GM19372 (cell line): ENCODE data around the gene ARHGAP28.

ENCODE experiments used
- ATAC-seq: cut with Tn5 transposase; IDR thresholded peaks from one replicate; pipeline ENCODE4 v1.9.1; 2021; ENCODE audit warnings: mild to moderate bottlenecking, low read depth, moderate library complexity; ENCODE audit not compliant: unreplicated experiment

The ARHGAP28 gene

GRCh38 chr18:6732952-6733351 is 3.4 kb downstream of the ARHGAP28 start:
- ATAC-seq, result no peak

DNA sequence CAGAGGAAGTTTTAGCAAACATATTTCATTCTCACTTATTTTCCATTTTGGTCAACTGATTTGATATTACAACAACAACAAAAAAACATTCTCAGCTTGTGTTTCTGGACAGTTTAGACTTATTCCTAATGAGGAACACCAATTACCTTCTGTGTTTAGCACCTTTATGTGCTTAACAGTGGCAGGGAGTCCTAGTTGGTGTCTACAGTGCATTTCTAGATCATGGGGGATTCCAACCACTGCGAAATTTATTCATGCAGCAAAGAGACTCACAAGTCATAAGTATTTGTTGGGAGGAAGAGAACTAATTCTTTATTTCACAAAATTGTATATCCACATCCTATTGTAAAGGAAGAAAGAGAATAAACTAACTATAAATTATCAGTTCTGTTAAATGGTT is 4.2 kb downstream of the ARHGAP28 start:
- no peak for ATAC-seq

- no peak for ATAC-seq
These were observed 5.4 kb downstream of the ARHGAP28 start for GRCh38 chr18:6734726-6735430.

GRCh38 chr18:6737833-6738232 is 8.3 kb downstream of the ARHGAP28 start:
- ATAC-seq, result no peak

DNA sequence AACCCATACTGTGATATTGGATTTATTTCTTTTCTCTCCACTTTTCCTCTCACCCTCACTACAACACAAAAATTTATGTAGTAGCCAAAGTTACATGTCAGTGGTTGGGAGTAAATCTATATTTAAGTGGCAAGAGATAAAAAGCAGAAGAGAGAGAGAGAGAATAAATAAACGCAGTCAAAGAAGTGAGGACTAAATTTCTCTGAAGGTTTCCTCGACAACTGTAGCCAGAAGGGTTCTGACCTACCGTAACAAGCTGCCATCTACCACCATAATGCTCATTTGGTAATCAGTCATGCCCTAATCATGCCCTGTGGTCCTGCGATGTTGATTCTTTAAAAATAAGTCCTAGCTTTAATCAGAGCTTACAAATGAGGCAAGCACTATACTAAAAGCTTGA is 9.1 kb downstream of the ARHGAP28 start:
- ATAC-seq, result no peak

- no peak for ATAC-seq
These were observed 11.7 kb downstream of the ARHGAP28 start for GRCh38 chr18:6741232-6741663.

- no peak for ATAC-seq
These were observed 12.3 kb downstream of the ARHGAP28 start for GRCh38 chr18:6741786-6742185.

DNA sequence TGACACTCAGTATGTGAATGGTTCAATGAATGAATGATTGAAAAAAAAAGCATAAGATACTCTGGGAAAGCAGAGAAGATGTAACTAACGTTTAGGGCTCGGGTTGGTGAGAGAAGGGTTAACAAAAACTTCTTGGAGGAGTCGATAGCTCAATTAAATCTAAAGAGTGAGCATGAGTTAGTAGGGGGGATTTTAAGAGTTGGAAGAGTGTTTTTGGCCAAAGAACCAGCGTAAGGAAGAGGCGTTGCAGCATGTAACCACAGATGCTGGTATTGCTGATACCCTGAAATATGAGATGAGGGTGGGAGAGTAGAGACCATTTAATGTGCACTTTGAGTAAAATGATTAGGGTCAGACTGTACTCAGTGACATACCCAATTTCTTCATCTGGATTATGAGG is 14.5 kb downstream of the ARHGAP28 start:
- no peak for ATAC-seq

DNA sequence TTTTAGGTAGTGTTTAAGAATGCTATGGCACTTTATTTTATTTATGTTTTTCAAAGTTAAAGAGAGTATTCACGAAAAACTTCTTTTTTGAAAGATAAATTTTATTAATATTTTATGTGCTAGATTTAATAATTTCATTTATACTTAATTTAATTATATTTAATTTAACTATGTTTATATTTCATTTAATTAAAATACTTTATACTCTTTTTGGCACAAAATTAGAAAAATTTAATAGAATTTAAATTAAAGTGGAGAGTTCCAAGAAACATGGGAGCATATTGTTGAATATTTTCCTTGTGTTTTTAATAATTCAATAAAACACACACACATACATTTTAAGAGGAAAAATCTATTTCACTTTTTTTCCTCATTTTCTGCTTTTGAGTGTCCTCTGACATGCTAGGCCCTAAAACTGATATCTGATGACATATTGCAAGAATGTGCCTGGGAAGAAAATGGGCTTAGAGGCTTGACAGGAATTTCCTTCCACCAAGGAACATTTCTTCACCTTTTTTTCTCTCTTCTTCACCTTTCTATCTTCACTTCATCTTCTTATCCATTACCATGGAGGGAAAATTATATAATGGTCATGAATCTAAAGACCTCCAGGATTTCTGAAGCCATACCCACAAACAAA is 15.4 kb downstream of the ARHGAP28 start:
- no peak for ATAC-seq

GRCh38 chr18:6745504-6746031 is 16.1 kb downstream of the ARHGAP28 start:
- no peak for ATAC-seq

DNA sequence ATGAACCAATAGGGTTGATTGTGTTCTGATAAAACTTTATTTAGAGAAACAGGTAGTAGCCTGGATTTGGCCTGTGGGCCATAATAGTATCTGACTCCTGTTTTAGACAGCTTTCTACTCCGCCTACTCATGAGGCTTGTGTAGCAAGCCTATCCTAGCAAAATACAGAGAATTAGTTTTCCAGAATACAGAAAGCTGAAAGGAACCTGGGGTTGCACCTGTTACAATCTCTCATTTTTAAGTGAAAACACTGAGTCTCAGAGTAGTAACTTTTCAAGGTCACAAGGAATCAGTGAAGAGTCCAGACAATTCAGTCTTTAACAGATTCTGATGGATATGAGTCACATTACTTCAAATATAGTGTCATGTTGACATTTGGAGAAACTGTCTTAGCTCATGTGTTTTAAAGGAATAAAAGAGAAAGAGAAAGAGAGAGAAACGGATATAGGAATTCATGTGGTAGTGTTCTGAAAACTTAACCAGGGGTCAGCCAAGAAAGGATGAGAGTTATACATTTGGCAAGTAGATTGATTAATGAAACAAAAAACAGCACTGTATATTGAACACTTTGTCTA is 17.0 kb downstream of the ARHGAP28 start:
- ATAC-seq, result no peak

GRCh38 chr18:6747646-6748045 is 18.1 kb downstream of the ARHGAP28 start:
- ATAC-seq, result no peak

DNA sequence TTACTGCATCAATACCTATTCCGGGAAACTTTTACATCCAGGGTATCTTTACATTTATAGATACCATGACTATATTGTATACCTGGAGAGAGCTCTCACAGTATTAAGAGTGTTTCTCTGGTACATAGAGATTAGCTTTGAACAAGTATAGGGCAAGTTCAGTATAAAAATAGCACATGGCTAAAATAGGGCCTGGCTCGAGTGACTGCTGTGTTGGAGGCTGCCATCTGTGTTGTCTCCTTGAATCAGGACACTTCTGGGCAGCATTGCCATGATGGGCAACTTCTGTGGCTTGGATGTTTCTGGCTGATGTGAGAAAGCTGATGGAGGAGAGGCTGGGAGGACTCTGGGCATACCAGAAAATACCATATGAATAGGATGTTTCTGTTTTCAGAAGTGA is 18.7 kb downstream of the ARHGAP28 start:
- ATAC-seq, result no peak

GRCh38 chr18:6750411-6750810 is 20.9 kb downstream of the ARHGAP28 start:
- ATAC-seq, result no peak

DNA sequence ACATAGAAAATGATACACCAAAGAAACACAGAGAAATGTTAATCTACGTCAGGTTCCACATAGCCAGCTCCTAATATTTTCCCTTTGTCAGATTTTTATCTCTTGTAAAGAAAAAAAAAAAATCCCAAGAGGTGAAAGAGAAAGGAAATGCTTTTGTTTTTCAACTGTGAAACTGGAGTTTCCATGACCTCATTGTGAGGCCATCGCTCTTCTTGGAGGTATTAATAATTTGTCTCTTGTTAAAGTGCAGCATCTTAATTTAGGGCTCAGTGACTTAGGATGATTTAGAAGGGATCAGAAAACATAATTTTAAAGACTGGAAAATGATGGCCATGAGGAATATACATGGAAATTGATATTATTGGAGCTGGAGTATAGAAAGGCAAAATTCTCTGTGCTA is 21.7 kb downstream of the ARHGAP28 start:
- ATAC-seq, result no peak

DNA sequence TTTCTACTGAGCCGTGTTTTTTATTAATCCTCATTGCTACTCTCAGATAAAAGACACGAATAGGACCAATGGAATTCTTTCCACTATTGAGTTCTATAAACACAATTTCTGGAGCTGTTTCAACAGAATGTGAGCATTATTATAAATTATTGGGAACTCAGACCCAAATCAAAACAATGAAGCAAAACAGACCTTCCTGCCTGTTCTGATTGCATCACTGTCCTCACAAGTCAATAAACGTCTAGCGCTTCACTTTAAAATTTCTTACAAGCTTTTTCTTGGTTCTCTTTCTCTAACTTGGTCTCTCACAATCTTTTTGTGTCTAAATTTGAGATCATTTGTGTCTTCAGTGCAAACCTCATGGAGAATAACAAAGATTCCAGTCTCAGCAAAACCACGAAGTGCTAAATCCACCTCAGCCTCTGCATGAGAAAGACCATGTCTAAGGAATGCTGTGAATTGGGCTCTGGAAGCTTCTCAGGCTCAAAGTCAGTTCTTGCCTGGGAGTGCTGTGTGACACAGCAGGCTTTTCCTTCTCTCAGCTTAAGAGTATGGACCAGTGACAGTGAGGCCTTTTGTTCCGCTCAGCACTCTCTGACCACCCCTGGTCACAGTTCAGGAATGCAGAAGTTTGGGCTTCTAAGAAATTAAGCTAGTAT is 22.8 kb downstream of the ARHGAP28 start:
- no peak for ATAC-seq

- no peak for ATAC-seq
These were observed 25.6 kb downstream of the ARHGAP28 start for GRCh38 chr18:6755107-6755506.

DNA sequence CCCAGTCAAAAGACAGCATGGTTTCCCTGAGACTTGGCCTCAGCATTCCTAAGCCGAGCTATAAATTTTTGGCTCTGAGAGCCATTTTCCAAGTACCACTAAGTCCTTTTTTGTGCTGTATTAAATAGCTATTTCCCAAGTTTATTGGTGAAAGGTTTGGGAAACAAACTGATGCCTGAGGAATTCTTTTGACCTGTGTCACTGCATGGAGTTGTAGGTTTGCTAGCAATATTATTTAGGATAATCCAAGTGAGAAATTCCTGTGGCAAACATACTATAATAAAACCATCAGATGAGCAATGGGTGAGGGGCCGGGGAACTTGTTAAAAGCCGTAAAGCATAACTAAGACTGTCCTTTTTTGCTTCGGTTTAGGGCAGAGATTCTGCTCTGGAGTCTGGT is 28.4 kb downstream of the ARHGAP28 start:
- no peak for ATAC-seq

- no peak for ATAC-seq
These were observed 30.1 kb downstream of the ARHGAP28 start for GRCh38 chr18:6759579-6759978.

DNA sequence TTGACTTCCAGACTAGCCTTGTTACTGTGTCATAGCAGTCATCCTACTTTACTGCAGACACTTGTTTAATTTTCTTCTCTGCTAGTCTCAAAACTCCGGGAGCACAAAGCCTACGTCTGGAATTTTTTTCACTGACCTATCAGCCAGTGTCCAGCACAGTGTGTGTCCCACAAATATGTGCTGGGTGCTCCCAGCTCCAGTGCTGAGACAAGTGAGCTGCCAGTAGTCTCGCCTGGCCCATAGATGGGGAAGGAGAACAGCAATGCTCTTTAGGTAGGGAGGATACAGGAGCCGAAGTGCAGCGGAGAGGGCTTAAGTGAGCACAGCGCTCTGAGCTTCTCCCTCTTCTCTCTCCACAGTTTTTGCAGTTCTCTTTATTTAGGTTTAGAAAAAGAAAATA is 34.0 kb downstream of the ARHGAP28 start:
- ATAC-seq, result no peak

DNA sequence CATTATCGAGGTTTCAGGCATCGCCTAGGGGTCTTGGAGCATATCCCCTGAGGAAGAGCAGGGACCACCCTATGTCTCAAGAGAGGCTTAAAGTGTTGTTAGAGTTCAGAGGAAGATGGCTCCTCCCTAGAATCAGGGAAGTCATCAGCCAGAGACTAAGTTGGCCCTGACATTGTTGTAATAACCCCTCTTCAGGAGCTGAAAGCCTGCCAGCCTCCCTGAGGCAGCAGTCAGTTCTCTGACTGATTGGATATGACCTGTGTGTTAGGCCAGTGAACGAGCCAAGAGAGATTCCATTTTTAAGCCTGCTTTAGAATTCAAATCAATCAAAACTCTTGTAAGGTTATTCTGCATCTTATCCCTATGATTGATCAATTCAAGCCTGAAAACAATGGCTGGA is 34.9 kb downstream of the ARHGAP28 start:
- no peak for ATAC-seq
